Fibroblast of pulmonary artery (primary cell): ENCODE measurements around the gene RGL1.

Source experiments
- DNase-seq: peaks from one replicate; pipeline ENCODE4 v3.0.0-alpha.2; 2010; ENCODE audit warnings: low read depth
- H3K4me3 ChIP-seq: replicated peaks from 2 replicates; pipeline ENCODE4 v1.5.1; 2011; ENCODE audit warnings: low read depth, mild to moderate bottlenecking, control low read depth, low read length, moderate library complexity
- TF ChIP-seq, protein P1 (sequence below): IDR thresholded peaks from 2 replicates; pipeline ENCODE4 v1.5.1; 2011; ENCODE audit warnings: mild to moderate bottlenecking, control low read depth, low read length, inconsistent platforms; ENCODE audit errors: missing control alignments

The RGL1 gene

DNA sequence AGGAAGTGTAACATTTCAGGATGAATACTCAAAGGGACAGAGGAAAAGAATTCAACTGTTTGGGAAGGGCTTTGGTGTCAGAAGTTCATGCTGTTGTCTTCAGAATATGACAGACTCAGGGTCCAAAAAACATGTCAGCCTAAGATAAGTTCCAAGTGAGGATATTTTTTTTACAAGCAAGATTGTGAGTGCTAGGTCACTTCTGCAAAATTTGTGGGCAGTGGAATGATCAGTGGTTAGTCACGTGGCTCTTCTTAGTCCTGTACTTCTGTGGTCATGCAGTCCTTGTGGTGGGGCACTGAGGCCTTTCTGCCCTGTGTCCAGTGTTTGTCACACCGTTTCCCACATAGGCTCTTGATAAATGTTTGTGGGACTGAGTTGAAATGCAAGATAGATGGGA lies 5.2 kb downstream of the RGL1 start:
- no peak for DNase-seq
- TF ChIP-seq, protein P1, sequence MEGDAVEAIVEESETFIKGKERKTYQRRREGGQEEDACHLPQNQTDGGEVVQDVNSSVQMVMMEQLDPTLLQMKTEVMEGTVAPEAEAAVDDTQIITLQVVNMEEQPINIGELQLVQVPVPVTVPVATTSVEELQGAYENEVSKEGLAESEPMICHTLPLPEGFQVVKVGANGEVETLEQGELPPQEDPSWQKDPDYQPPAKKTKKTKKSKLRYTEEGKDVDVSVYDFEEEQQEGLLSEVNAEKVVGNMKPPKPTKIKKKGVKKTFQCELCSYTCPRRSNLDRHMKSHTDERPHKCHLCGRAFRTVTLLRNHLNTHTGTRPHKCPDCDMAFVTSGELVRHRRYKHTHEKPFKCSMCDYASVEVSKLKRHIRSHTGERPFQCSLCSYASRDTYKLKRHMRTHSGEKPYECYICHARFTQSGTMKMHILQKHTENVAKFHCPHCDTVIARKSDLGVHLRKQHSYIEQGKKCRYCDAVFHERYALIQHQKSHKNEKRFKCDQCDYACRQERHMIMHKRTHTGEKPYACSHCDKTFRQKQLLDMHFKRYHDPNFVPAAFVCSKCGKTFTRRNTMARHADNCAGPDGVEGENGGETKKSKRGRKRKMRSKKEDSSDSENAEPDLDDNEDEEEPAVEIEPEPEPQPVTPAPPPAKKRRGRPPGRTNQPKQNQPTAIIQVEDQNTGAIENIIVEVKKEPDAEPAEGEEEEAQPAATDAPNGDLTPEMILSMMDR: no peak
- no peak overlapping the region for H3K4me3 ChIP-seq

DNA sequence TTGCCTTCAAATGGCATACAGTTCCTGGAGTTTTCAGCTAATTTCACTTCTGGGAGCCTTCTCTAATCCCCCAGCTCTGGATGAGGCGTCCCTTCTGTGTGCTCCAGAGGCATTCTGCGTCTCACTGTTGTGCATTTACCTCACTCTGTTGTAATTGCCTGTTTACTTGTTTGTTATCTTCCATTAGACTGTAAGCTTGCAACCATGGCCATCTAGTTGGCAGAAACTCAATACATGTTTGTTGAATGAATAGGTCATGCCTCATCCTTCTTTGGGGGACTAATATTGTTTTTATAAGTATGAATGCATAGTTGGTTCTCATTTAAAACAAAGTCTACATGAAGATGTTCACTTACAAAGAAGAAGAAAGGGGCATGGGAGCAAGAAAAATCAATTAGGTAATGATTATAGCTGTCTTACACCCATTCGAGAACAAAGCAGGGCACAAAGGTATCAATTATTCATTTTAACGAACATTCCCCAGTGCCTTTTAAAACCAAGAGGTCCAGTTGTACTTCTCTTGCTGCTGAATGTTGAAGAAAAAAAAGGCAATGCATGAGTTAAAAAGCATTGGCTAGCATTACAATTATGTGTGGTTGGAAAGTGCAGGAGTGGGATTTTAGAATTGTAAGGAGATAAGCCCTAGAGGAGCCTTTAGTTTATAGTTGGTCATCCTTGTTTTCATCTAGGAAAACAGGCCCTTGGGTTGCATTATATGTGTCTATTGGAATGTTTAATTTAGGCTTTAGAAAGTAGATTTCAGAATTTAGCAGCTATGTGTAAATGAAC lies 6.0 kb downstream of the RGL1 start:
- H3K4me3 ChIP-seq: no peak overlapping the region
- TF ChIP-seq, protein P1: no peak

GRCh38 chr1:183812128-183812527 lies 7.2 kb downstream of the RGL1 start:
- TF ChIP-seq, protein P1: no peak
- no peak overlapping the region for H3K4me3 ChIP-seq
- DNase-seq: peak; percentile 39

More for the DNA sequence above, 6.0 kb downstream of the RGL1 start:
- DNase-seq: peak; percentile 56

GRCh38 chr1:183812686-183813569 lies 8.0 kb downstream of the RGL1 start:
- peak overlapping the region; percentile 11 for H3K4me3 ChIP-seq
- peak; percentile 72 for DNase-seq

GRCh38 chr1:183814121-183814681 lies 9.3 kb downstream of the RGL1 start:
- no peak for DNase-seq
- TF ChIP-seq, protein P1: no peak
- H3K4me3 ChIP-seq: no peak overlapping the region

More at GRCh38 chr1:183812686-183813569, 8.0 kb downstream of the RGL1 start:
- TF ChIP-seq, protein P1: no peak

- DNase-seq: no peak
- H3K4me3 ChIP-seq: no peak overlapping the region
- TF ChIP-seq, protein P1: no peak
Observed at GRCh38 chr1:183816110-183816509, 11.2 kb downstream of the RGL1 start.
